ENCODE data around the gene DNASE2. TPM values are rescaled to one million over a fixed set of nuclear protein-coding genes. Genes with fewer than 3 reads are reported as not detected.
"Not testable (repeated sequence)": the region's sequence is repeated elsewhere in the genome, so short reads cannot be mapped to it uniquely, and the experiment has no call there.

DNASE2 gene, protein sequence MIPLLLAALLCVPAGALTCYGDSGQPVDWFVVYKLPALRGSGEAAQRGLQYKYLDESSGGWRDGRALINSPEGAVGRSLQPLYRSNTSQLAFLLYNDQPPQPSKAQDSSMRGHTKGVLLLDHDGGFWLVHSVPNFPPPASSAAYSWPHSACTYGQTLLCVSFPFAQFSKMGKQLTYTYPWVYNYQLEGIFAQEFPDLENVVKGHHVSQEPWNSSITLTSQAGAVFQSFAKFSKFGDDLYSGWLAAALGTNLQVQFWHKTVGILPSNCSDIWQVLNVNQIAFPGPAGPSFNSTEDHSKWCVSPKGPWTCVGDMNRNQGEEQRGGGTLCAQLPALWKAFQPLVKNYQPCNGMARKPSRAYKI
- 10 to 100 TPM; 29.0 to 30.4 TPM for total RNA-seq

GRCh38 chr19:12881172-12881808 is at the start of gene DNASE2:
Gene DNASE2 (minus strand): TSS chr19:12881449. CDS start chr19:12881375, 74 bp downstream.
- Mint-ChIP-seq H3K9me3 (peaks cover 2% of the 10 kb centered on the region), H3K4me3 (peak within 1 kb of the TSS; percentile 94), H3K36me3 (peaks cover 15% of the 10 kb centered on the region), H3K27ac (peak within 1 kb of the TSS; percentile 88), H3K4me1 (peaks cover 21% of the 10 kb centered on the region), H3K27me3 (no peaks in the 10 kb centered on the region)
- POLR2A ChIA-PET = interaction anchor here (0.6 to 3.2 kb wide), 9 partner anchors 9 to 236 kb away, joined by 3 to 28 read pairs (median 4); partner anchors contain the start of genes FARSA and GCDH
- DNase-seq = peak; percentile 91
- ATAC-seq (ENCODE audit: low read depth) = peak; percentile 69

- no peaks in the 10 kb centered on the region for H3K27me3 Mint-ChIP-seq
- H3K4me1 Mint-ChIP-seq = peaks cover 19% of the 10 kb centered on the region
- ATAC-seq (ENCODE audit: low read depth) = no peak
- no peak overlapping the region for H3K4me3 Mint-ChIP-seq
- H3K27ac Mint-ChIP-seq = peak overlapping the region; percentile 43
- POLR2A ChIA-PET = interaction anchor here (0.8 to 1.4 kb wide), 3 partner anchors 9 to 39 kb away, joined by 3 to 5 read pairs (median 3); partner anchors contain the start of genes GCDH and SYCE2
- H3K36me3 Mint-ChIP-seq = peaks cover 33% of the 10 kb centered on the region
- no peaks in the 10 kb centered on the region for H3K9me3 Mint-ChIP-seq
- DNase-seq = no peak
These were observed 48.9 kb upstream of the DNASE2 start for GRCh38 chr19:12930002-12930645.

DNA sequence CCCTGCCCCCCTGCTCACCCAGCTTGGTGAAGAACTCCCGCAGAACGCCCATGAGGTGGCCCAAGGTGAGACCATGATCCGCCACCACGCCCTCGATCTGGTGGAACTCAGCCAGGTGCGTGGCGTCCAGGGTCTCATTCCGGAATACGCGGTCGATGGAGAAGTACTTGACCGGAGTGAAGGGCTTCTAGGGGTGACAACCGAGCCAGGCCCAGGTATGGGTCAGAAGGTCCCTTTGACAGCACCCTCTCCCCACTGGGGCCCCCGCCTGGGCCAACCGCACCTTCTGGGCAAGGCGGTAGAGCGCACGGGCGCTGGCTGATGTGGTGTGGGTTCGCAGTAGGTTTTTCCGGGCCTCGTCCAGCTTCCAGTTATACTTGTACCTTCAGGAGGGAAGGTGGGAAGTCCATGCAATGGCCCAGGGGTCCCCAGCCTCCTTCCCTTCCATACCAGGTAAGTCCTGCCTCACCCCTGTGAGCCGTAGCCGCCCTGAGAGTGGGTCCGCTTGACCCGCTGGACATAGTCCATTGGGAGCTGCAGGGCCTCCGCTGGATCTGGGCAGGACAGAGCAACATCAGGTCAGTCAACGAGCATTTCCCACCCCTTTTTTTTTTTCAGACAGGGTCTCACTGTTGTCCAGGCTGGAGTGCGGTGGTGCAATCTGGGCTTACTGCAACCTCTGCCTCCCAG is 43.5 kb upstream of the DNASE2 start:
- POLR2A ChIA-PET = interaction anchor here (1.3 to 1.6 kb wide), 2 partner anchors 11 to 13 kb away, joined by 3 read pairs; no protein-coding TSS in a partner anchor
- Mint-ChIP-seq H3K36me3 (peaks cover 33% of the 10 kb centered on the region), H3K27ac (no peak overlapping the region)

GRCh38 chr19:12922959-12923358 is 41.7 kb upstream of the DNASE2 start:
- Mint-ChIP-seq H3K27ac (no peak overlapping the region), H3K9me3 (no peaks in the 10 kb centered on the region), H3K4me3 (no peak overlapping the region), H3K4me1 (peaks cover 10% of the 10 kb centered on the region), H3K27me3 (no peaks in the 10 kb centered on the region), H3K36me3 (peaks cover 24% of the 10 kb centered on the region)
- POLR2A ChIA-PET = interaction anchor here (1.6 kb wide), 1 partner anchor 9 kb away, joined by 3 read pairs; no protein-coding TSS in a partner anchor
- DNase-seq = no peak
- no peak for ATAC-seq (ENCODE audit: low read depth)

More for the DNA sequence above, 43.5 kb upstream of the DNASE2 start:
- Mint-ChIP-seq H3K4me1 (peaks cover 4% of the 10 kb centered on the region), H3K4me3 (no peak overlapping the region), H3K27me3 (no peaks in the 10 kb centered on the region), H3K9me3 (no peaks in the 10 kb centered on the region)
- ATAC-seq (ENCODE audit: low read depth) (no peak), DNase-seq (no peak)

- Mint-ChIP-seq H3K36me3 (peaks cover 18% of the 10 kb centered on the region), H3K4me1 (peaks cover 10% of the 10 kb centered on the region), H3K27me3 (no peaks in the 10 kb centered on the region), H3K4me3 (no peak overlapping the region), H3K27ac (peak overlapping the region; percentile 60), H3K9me3 (no peaks in the 10 kb centered on the region)
- ATAC-seq (ENCODE audit: low read depth) = no peak
- POLR2A ChIA-PET = interaction anchor here (0.7 to 1.9 kb wide), 5 partner anchors 10 to 101 kb away, joined by 3 to 8 read pairs (median 5); partner anchors contain the start of gene CALR
- no peak for DNase-seq
These were observed 39.8 kb upstream of the DNASE2 start for GRCh38 chr19:12921047-12921446.

- ATAC-seq (ENCODE audit: low read depth) (no peak), DNase-seq (no peak)
- POLR2A ChIA-PET = interaction anchor here (1.0 to 1.4 kb wide), 3 partner anchors 8 to 47 kb away, joined by 3 read pairs; no protein-coding TSS in a partner anchor
- Mint-ChIP-seq H3K36me3 (peaks cover 7% of the 10 kb centered on the region), H3K9me3 (no peaks in the 10 kb centered on the region), H3K27me3 (no peaks in the 10 kb centered on the region), H3K4me3 (peak overlapping the region; percentile 64), H3K4me1 (peaks cover 28% of the 10 kb centered on the region), H3K27ac (peak overlapping the region; percentile 87)
These were observed 37.0 kb upstream of the DNASE2 start for GRCh38 chr19:12918253-12918652.

DNA sequence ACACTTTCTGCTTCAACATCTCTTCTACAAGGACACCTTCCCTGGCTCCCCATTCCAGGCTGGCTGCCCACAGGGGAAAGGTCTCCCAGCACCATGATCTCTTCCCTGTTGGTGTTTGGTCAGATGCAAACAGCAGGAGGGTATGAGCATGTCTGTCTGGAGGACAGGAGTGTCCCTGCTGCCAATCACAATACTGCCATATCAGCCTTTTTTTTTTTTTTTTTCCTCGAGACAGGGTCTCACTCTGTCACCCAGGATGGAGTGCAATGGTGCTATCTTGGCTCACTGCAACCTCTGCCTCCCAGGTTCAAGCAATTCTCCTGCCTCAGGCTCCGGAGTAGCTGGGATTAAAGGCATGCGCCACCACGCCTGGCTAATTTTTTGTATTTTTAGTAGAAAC is 34.6 kb upstream of the DNASE2 start:
- H3K9me3 Mint-ChIP-seq; ATAC-seq (ENCODE audit: low read depth); H3K4me3 Mint-ChIP-seq; H3K36me3 Mint-ChIP-seq; DNase-seq; H3K27me3 Mint-ChIP-seq: not testable (repeated sequence)
- POLR2A ChIA-PET = interaction anchor here (0.5 to 3.6 kb wide), 3 partner anchors 17 to 140 kb away, joined by 4 to 25 read pairs (median 18); partner anchors contain the start of genes CALR and FARSA
- Mint-ChIP-seq H3K27ac (peak overlapping the region; percentile 61), H3K4me1 (peaks cover 31% of the 10 kb centered on the region)

GRCh38 chr19:12913851-12914690 is 32.8 kb upstream of the DNASE2 start:
- peak; percentile 61 for DNase-seq
- peak; percentile 88 for ATAC-seq (ENCODE audit: low read depth)
- H3K27me3 Mint-ChIP-seq = no peaks in the 10 kb centered on the region
- POLR2A ChIA-PET = interaction anchor here (0.6 to 3.6 kb wide), 13 partner anchors 10 to 51 kb away, joined by 3 to 27 read pairs (median 5); partner anchors contain the start of genes CALR, DNASE2, FARSA and GCDH
- peak overlapping the region; percentile 70 for H3K4me3 Mint-ChIP-seq
- H3K27ac Mint-ChIP-seq = peak overlapping the region; percentile 97
- H3K9me3 Mint-ChIP-seq = no peaks in the 10 kb centered on the region
- H3K4me1 Mint-ChIP-seq = peaks cover 28% of the 10 kb centered on the region
- no peaks in the 10 kb centered on the region for H3K36me3 Mint-ChIP-seq

DNA sequence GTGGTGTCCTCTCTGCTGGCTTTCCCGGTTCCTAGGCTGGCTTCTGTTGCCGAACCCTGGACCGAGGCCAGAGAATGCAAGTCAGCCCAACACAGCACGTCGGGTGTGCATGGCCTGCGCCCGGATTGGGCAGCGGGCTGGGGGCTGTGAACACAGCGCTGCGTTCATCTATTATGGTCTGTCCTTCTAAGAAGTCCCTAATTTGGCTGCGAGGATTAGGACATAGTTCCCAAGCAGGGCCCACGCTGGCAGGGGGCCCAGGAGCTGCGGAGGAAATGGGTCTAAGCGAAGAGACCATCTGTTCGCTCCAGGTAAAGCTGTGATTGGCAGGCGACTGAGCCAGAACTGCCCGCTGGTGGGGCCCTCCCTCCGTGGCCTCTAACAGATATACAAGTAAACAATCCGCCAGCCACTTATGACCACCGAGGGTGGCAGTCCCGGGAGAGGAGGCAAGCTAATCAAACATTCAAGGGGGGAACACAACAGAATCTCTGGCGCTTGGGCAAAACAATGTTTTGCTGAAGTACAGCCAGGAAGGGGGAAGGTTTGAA is 31.8 kb upstream of the DNASE2 start:
- H3K27me3 Mint-ChIP-seq = no peaks in the 10 kb centered on the region
- POLR2A ChIA-PET = interaction anchor here (0.6 to 3.6 kb wide), 10 partner anchors 11 to 40 kb away, joined by 3 to 27 read pairs (median 8); partner anchors contain the start of genes CALR, DNASE2, FARSA and GCDH
- H3K9me3 Mint-ChIP-seq = no peaks in the 10 kb centered on the region
- no peaks in the 10 kb centered on the region for H3K36me3 Mint-ChIP-seq
- no peak overlapping the region for H3K4me3 Mint-ChIP-seq
- H3K27ac Mint-ChIP-seq = peak overlapping the region; percentile 73
- H3K4me1 Mint-ChIP-seq = peaks cover 25% of the 10 kb centered on the region
- DNase-seq (no peak), ATAC-seq (ENCODE audit: low read depth) (no peak)

GRCh38 chr19:12912571-12912970 is 31.3 kb upstream of the DNASE2 start:
- H3K4me1 Mint-ChIP-seq = peaks cover 25% of the 10 kb centered on the region
- no peaks in the 10 kb centered on the region for H3K9me3 Mint-ChIP-seq
- H3K27ac Mint-ChIP-seq = no peak overlapping the region
- no peaks in the 10 kb centered on the region for H3K27me3 Mint-ChIP-seq
- no peak overlapping the region for H3K4me3 Mint-ChIP-seq
- DNase-seq (no peak), ATAC-seq (ENCODE audit: low read depth) (no peak)
- POLR2A ChIA-PET = interaction anchor here (3.4 to 3.6 kb wide), 2 partner anchors 21 to 26 kb away, joined by 25 to 27 read pairs; partner anchors contain the start of genes CALR and GCDH
- H3K36me3 Mint-ChIP-seq = no peaks in the 10 kb centered on the region

DNA sequence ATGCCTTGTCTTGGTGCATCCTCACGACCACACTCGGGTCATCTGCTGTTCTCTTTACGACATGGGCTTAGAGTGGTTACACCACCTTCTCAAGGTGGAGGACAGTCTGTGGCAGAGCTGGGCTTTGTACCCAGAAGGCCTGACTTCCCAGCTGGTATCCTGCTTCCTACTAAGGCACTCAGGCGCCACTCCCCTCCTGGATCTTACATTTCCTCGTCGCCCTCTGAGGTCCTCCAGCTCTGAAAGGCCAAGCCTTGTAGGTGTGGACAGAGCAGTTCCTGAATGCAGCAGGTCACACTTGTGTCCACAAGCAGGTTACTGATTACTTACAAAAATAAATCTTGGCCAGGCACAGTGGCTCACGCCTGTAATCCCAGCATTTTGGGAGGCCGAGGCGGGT is 25.9 kb upstream of the DNASE2 start:
- H3K4me3 Mint-ChIP-seq = no peak overlapping the region
- POLR2A ChIA-PET = interaction anchor here (1.5 kb wide), 1 partner anchor 16 kb away, joined by 3 read pairs; the partner anchor contains the start of gene GCDH
- peaks cover 5% of the 10 kb centered on the region for H3K4me1 Mint-ChIP-seq
- no peaks in the 10 kb centered on the region for H3K36me3 Mint-ChIP-seq
- H3K27ac Mint-ChIP-seq = no peak overlapping the region
- DNase-seq (no peak), ATAC-seq (ENCODE audit: low read depth) (no peak)
- H3K27me3 Mint-ChIP-seq = no peaks in the 10 kb centered on the region
- H3K9me3 Mint-ChIP-seq = no peaks in the 10 kb centered on the region

Measured in activated naive CD8-positive, alpha-beta T cell treated with anti-CD3 and anti-CD28 coated beads, Interleukin-2, amount 10 ng/mL, durations not matched to agents 7 days and 5 days (primary cell).